GM12878 (cell line): Measurements from ENCODE around the gene SNX30. TPM values are rescaled to one million over a fixed set of nuclear protein-coding genes. Genes with fewer than 3 reads are reported as not detected.

Experiments
- CEBPB ChIP-seq, 2 experiments: fragments of 150-350 bp in 1 of 2; IDR thresholded peaks; 2 replicates each; pipeline ENCODE4 v1.6.1; 2012 to 2014; ENCODE audit warnings: low read depth in 2 of 2, low read length in 2 of 2, borderline replicate concordance in 1 of 2, inconsistent platforms in 1 of 2
- CHD1 ChIP-seq: IDR thresholded peaks from 2 replicates; pipeline ENCODE4 v1.6.1; 2012; ENCODE audit warnings: low read depth, low read length, improper control_type of control experiment
- CHD4 ChIP-seq: fragments of 200-600 bp; sonication (generic); IDR thresholded peaks from 2 replicates; pipeline ENCODE4 v1.6.1; 2016; ENCODE audit warnings: mild to moderate bottlenecking
- ESRRA ChIP-seq: IDR thresholded peaks from 2 replicates; pipeline ENCODE4 v1.6.1; 2012; ENCODE audit warnings: mild to moderate bottlenecking, low read length, improper control_type of control experiment
- GABPA ChIP-seq: IDR thresholded peaks from 2 replicates; pipeline ENCODE4 v1.6.1; 2014; ENCODE audit warnings: antibody characterized with exemption, low read depth, mild to moderate bottlenecking, inconsistent platforms
- HDAC2 ChIP-seq: fragments of 200-600 bp; sonication (generic); IDR thresholded peaks from 2 replicates; pipeline ENCODE4 v1.6.1; 2017
- MEF2B ChIP-seq: fragments of 450-650 bp; IDR thresholded peaks from 2 replicates; pipeline ENCODE4 v1.6.1; 2018; ENCODE audit warnings: mild to moderate bottlenecking, moderate library complexity; ENCODE audit not compliant: partially characterized antibody, poor library complexity, severe bottlenecking
- MTA3 ChIP-seq: IDR thresholded peaks from 2 replicates; pipeline ENCODE4 v1.6.1; 2012; ENCODE audit warnings: low read length, inconsistent platforms, borderline replicate concordance
- MXI1 ChIP-seq: fragments of 150-350 bp; IDR thresholded peaks from 2 replicates; pipeline ENCODE4 v1.6.1; 2011; ENCODE audit warnings: low read depth, mild to moderate bottlenecking, inconsistent platforms, low read length, improper control_type of control experiment
- NR2C1 ChIP-seq: fragments of 450-650 bp; IDR thresholded peaks from 2 replicates; pipeline ENCODE4 v1.6.1; 2017; ENCODE audit warnings: antibody characterized with exemption, mild to moderate bottlenecking, moderate library complexity
- NRF1 ChIP-seq: conservative IDR thresholded peaks from 2 replicates; pipeline ENCODE4 v1.6.1; 2011; ENCODE audit warnings: mild to moderate bottlenecking, low read depth, low read length, improper control_type of control experiment
- TBL1XR1 ChIP-seq: IDR thresholded peaks from 2 replicates; pipeline ENCODE4 v1.6.1; 2012; ENCODE audit warnings: low read depth, low read length, improper control_type of control experiment
- TCF12 ChIP-seq: IDR thresholded peaks from 2 replicates; pipeline ENCODE4 v1.6.1; 2011; ENCODE audit warnings: low read depth, mild to moderate bottlenecking, low read length
- YBX1 ChIP-seq: fragments of 450-650 bp; IDR thresholded peaks from 2 replicates; pipeline ENCODE4 v1.6.1; 2016; ENCODE audit warnings: antibody characterized with exemption
- ZBED1 ChIP-seq: IDR thresholded peaks from 2 replicates; pipeline ENCODE4 v1.6.1; 2016; ENCODE audit warnings: borderline replicate concordance
- ZNF217 ChIP-seq: fragments of 450-650 bp; IDR thresholded peaks from 2 replicates; pipeline ENCODE4 v1.6.1; 2017; ENCODE audit warnings: antibody characterized with exemption, mild to moderate bottlenecking
- ZNF274 ChIP-seq: IDR thresholded peaks from one replicate; pipeline ENCODE4 v1.8.0; 2011; ENCODE audit not compliant: insufficient read length, insufficient read depth
- polyA plus RNA-seq, 11 experiments: library from polyadenylated mRNA; depleted of rRNA in 4 of 11; unstranded in 6 of 11; stranded (reverse) in 5 of 11; fragments of >200 nt; fragmentation: Nextera tagmentation in 4 of 11; fragmentation: Illumina TruSeq in 1 of 11; extraction: Ambion mirVana in 4 of 11; extraction: Trizol in 1 of 11; gene quantifications; 1 replicate in 1 of 11; 2 replicates in 10 of 11; pipeline versions ENCODE4 v1.2.1 to v1.2.3, GENCODE V29; 2011 to 2016; ENCODE audit warnings: inconsistent platforms in 2 of 11, missing spikeins in 2 of 11, low read depth in 1 of 11
- total RNA-seq, 4 experiments: library from RNA; depleted of rRNA in 3 of 4; stranded (reverse); fragments of >200 nt in 3 of 4; fragmentation: Illumina TruSeq in 1 of 4; extraction: Trizol in 1 of 4; gene quantifications; 2 replicates each; pipeline versions ENCODE4 v1.2.1 to v1.2.3, GENCODE V29; 2013 to 2021
- TF ChIP-seq, protein P1 (sequence below): fragments of 450-650 bp; conservative IDR thresholded peaks from 2 replicates; pipeline ENCODE4 v1.6.1; 2017; ENCODE audit warnings: mild to moderate bottlenecking, moderate library complexity
- TF ChIP-seq, protein P2 (sequence below): IDR thresholded peaks from 2 replicates; pipeline ENCODE4 v1.6.1; 2012; ENCODE audit warnings: low read depth, low read length, improper control_type of control experiment
- TF ChIP-seq, protein P3 (sequence below): IDR thresholded peaks from 2 replicates; pipeline ENCODE4 v1.6.1; 2012; ENCODE audit warnings: mild to moderate bottlenecking, low read depth, low read length
- TF ChIP-seq, protein P4 (sequence below): fragments of 450-650 bp; formaldehyde crosslinking; IDR thresholded peaks from 2 replicates; pipeline ENCODE4 v1.4.0; 2020; ENCODE audit warnings: mild to moderate bottlenecking, moderate library complexity

SNX30 gene
- total and polyA plus RNA-seq, 10 of the 15 experiments (the other 5 are each of a cell fraction or from before 2014, with no cell fraction given) = 0.53 to 4.0 (median 1.5) TPM

DNA sequence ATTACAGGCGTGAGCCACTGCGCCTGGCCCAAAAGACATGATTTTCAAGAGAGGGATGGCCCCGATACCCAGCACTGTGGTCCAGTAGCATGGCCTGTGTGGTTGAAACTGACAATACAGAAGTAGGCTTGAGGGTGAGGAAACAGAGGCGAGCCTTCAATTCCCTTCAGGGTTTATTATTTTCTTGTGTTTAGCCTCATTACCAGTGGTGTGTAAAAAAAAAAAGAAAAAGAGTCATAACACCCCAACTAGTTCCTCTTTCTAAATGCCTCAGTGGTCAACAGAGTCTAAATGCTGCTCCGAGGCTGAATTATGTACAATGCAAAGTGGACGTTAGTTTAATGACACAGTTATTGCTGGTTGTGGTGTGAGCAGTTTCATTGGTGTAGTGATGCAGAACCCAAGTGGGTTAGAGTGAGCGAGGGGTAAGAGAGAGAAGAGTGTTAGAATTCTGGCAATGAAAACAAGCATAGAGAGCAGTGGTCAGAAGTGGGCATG lies 58.8 kb downstream of the SNX30 start (continued):
- TF ChIP-seq, protein P1, sequence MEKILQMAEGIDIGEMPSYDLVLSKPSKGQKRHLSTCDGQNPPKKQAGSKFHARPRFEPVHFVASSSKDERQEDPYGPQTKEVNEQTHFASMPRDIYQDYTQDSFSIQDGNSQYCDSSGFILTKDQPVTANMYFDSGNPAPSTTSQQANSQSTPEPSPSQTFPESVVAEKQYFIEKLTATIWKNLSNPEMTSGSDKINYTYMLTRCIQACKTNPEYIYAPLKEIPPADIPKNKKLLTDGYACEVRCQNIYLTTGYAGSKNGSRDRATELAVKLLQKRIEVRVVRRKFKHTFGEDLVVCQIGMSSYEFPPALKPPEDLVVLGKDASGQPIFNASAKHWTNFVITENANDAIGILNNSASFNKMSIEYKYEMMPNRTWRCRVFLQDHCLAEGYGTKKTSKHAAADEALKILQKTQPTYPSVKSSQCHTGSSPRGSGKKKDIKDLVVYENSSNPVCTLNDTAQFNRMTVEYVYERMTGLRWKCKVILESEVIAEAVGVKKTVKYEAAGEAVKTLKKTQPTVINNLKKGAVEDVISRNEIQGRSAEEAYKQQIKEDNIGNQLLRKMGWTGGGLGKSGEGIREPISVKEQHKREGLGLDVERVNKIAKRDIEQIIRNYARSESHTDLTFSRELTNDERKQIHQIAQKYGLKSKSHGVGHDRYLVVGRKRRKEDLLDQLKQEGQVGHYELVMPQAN = no peak
- TF ChIP-seq NRF1 = no peak
- TF ChIP-seq CHD1 = no peak
- TF ChIP-seq, protein P2, sequence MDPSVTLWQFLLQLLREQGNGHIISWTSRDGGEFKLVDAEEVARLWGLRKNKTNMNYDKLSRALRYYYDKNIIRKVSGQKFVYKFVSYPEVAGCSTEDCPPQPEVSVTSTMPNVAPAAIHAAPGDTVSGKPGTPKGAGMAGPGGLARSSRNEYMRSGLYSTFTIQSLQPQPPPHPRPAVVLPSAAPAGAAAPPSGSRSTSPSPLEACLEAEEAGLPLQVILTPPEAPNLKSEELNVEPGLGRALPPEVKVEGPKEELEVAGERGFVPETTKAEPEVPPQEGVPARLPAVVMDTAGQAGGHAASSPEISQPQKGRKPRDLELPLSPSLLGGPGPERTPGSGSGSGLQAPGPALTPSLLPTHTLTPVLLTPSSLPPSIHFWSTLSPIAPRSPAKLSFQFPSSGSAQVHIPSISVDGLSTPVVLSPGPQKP = no peak
- no peak for TF ChIP-seq ESRRA
- TF ChIP-seq, protein P3, sequence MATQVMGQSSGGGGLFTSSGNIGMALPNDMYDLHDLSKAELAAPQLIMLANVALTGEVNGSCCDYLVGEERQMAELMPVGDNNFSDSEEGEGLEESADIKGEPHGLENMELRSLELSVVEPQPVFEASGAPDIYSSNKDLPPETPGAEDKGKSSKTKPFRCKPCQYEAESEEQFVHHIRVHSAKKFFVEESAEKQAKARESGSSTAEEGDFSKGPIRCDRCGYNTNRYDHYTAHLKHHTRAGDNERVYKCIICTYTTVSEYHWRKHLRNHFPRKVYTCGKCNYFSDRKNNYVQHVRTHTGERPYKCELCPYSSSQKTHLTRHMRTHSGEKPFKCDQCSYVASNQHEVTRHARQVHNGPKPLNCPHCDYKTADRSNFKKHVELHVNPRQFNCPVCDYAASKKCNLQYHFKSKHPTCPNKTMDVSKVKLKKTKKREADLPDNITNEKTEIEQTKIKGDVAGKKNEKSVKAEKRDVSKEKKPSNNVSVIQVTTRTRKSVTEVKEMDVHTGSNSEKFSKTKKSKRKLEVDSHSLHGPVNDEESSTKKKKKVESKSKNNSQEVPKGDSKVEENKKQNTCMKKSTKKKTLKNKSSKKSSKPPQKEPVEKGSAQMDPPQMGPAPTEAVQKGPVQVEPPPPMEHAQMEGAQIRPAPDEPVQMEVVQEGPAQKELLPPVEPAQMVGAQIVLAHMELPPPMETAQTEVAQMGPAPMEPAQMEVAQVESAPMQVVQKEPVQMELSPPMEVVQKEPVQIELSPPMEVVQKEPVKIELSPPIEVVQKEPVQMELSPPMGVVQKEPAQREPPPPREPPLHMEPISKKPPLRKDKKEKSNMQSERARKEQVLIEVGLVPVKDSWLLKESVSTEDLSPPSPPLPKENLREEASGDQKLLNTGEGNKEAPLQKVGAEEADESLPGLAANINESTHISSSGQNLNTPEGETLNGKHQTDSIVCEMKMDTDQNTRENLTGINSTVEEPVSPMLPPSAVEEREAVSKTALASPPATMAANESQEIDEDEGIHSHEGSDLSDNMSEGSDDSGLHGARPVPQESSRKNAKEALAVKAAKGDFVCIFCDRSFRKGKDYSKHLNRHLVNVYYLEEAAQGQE = no peak
- TF ChIP-seq NR2C1 = no peak
- TF ChIP-seq ZNF274 = no peak
- TF ChIP-seq MXI1 = peak; percentile 18; the same call in 1 of the 2 replicates
- 0 out of 2 replicates have a peak, but pooled peaks have one; percentile 17 for TF ChIP-seq CHD4
- TF ChIP-seq ZBED1 = peak; percentile 68; the same call in 1 of the 2 replicates
- TF ChIP-seq TBL1XR1 = peak; percentile 95
- no peak for TF ChIP-seq YBX1
- TF ChIP-seq ZNF217 = peak; percentile 98
- TF ChIP-seq, protein P4, sequence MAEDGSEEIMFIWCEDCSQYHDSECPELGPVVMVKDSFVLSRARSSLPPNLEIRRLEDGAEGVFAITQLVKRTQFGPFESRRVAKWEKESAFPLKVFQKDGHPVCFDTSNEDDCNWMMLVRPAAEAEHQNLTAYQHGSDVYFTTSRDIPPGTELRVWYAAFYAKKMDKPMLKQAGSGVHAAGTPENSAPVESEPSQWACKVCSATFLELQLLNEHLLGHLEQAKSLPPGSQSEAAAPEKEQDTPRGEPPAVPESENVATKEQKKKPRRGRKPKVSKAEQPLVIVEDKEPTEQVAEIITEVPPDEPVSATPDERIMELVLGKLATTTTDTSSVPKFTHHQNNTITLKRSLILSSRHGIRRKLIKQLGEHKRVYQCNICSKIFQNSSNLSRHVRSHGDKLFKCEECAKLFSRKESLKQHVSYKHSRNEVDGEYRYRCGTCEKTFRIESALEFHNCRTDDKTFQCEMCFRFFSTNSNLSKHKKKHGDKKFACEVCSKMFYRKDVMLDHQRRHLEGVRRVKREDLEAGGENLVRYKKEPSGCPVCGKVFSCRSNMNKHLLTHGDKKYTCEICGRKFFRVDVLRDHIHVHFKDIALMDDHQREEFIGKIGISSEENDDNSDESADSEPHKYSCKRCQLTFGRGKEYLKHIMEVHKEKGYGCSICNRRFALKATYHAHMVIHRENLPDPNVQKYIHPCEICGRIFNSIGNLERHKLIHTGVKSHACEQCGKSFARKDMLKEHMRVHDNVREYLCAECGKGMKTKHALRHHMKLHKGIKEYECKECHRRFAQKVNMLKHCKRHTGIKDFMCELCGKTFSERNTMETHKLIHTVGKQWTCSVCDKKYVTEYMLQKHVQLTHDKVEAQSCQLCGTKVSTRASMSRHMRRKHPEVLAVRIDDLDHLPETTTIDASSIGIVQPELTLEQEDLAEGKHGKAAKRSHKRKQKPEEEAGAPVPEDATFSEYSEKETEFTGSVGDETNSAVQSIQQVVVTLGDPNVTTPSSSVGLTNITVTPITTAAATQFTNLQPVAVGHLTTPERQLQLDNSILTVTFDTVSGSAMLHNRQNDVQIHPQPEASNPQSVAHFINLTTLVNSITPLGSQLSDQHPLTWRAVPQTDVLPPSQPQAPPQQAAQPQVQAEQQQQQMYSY (CRISPR knock-in tag) = no peak
- TF ChIP-seq GABPA = peak; percentile 48
- peak; percentile 28; the same call in 1 of the 2 replicates for TF ChIP-seq TCF12
- TF ChIP-seq CEBPB (IDR thresholded peaks at IDR 0.05; ENCODE audit: borderline replicate concordance in 1 of 2, low read depth in 2 of 2, low read length in 2 of 2) = peak; percentile 3 to 86; a peak in 2 of 4 replicates
- peak; percentile 96 for TF ChIP-seq MTA3
- no peak for TF ChIP-seq HDAC2
- TF ChIP-seq MEF2B = peak; percentile 93
